Ascending aorta (tissue), 2 donors: ENCODE results near the gene AEN. TPM values are rescaled to one million over a fixed set of nuclear protein-coding genes. Genes with fewer than 3 reads are reported as not detected.

Source experiments
- DNase-seq, 2 donors: peaks; one replicate each; pipeline ENCODE4 v3.0.0-alpha.2; 2019; ENCODE audit warnings: low spot score in 2 of 2
- H3K27ac ChIP-seq, 2 donors: fragments of 200-600 bp; sonication (generic); one replicate each; pipeline ENCODE4 v1.5.1; 2016 to 2017; ENCODE audit warnings: mild to moderate bottlenecking in 1 of 2
- H3K27me3 ChIP-seq: fragments of 200-600 bp; sonication (generic); one replicate; pipeline ENCODE4 v1.5.1; 2017
- H3K36me3 ChIP-seq, 2 donors: fragments of 200-600 bp; sonication (generic); one replicate each; pipeline ENCODE4 v1.5.1; 2016
- H3K4me1 ChIP-seq, 2 donors: fragments of 200-600 bp; sonication (generic); one replicate each; pipeline ENCODE4 v1.5.1; 2016 to 2017; ENCODE audit warnings: mild to moderate bottlenecking in 1 of 2
- H3K4me3 ChIP-seq, 2 donors: fragments of 200-600 bp; sonication (generic); one replicate each; pipeline ENCODE4 v1.5.1; 2016 to 2017; ENCODE audit warnings: mild to moderate bottlenecking in 1 of 2
- H3K9me3 ChIP-seq, 2 donors: fragments of 200-600 bp; sonication (generic); one replicate each; pipeline ENCODE4 v1.5.1; 2016
- intact Hi-C: fragments of 100-400 bp; cut with DNase I; formaldehyde crosslinking; loops from one replicate; pipeline ENCODE4 v1.15.1; 2023
- total RNA-seq: library from RNA; depleted of rRNA; stranded (reverse); fragments of >200 nt; gene quantifications from one replicate; pipeline ENCODE4 v1.1.0, GENCODE V29; 2016
- TF ChIP-seq, protein P1 (sequence below), 3 experiments: fragments of 200-600 bp in 2 of 3; fragments of 450-650 bp in 1 of 3; sonication (generic) in 2 of 3; IDR thresholded peaks; one replicate each; pipeline ENCODE4 v1.5.1; 2016 to 2019; ENCODE audit warnings: antibody characterized with exemption in 3 of 3, mild to moderate bottlenecking in 1 of 3, moderate library complexity in 1 of 3

AEN gene
- total RNA-seq, 1 donor from 2014 or later, result 13.5 TPM

DNA sequence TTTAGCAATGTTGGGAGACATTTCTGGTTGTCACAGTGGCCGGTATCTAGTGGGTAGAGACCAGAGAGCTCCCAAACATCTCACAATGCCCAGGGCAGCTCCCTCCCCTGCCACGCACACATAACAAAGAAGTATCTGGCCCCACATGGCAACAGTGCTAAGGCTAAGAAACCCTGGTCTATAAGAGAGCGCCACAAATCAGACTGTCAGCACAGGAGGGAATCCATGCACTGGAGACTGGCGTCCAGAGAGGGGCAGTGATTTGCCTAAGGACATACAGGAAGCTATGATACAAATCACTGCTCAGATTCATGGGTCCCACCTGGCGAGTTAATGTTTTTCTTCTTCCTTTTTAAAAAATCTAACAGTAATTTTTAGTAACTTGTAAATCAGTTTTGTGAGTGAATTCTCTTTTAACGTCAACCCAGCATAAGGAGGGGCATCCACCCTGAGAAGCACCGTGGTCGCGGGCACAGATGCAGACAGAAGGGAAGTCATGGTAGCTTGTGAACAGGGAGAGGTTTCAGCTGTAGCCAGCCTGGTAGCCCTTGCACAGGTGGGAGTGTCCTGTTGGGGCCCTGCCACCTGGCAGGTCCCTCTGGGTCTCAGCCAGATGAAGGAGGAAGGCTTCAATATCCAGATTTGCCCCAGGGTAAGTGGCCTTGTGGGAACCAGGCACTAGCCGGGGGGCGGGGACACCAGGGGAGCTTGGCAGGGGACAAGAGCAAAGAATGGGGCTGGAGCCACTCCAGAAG lies 26.4 kb downstream of the AEN start:
- Histone ChIP-seq H3K36me3 (no peaks in the 10 kb centered on the region), H3K4me1 (no peaks in the 10 kb centered on the region), H3K27ac (no peak overlapping the region), H3K4me3 (no peak overlapping the region), H3K27me3 (no peaks in the 10 kb centered on the region), H3K9me3 (no peaks in the 10 kb centered on the region)
- TF ChIP-seq, protein P1, sequence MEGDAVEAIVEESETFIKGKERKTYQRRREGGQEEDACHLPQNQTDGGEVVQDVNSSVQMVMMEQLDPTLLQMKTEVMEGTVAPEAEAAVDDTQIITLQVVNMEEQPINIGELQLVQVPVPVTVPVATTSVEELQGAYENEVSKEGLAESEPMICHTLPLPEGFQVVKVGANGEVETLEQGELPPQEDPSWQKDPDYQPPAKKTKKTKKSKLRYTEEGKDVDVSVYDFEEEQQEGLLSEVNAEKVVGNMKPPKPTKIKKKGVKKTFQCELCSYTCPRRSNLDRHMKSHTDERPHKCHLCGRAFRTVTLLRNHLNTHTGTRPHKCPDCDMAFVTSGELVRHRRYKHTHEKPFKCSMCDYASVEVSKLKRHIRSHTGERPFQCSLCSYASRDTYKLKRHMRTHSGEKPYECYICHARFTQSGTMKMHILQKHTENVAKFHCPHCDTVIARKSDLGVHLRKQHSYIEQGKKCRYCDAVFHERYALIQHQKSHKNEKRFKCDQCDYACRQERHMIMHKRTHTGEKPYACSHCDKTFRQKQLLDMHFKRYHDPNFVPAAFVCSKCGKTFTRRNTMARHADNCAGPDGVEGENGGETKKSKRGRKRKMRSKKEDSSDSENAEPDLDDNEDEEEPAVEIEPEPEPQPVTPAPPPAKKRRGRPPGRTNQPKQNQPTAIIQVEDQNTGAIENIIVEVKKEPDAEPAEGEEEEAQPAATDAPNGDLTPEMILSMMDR (IDR thresholded peaks at IDR 0.05), result no peak
- intact Hi-C loops, result no loop called here
- peak; percentile 7 to 42 for DNase-seq

DNA sequence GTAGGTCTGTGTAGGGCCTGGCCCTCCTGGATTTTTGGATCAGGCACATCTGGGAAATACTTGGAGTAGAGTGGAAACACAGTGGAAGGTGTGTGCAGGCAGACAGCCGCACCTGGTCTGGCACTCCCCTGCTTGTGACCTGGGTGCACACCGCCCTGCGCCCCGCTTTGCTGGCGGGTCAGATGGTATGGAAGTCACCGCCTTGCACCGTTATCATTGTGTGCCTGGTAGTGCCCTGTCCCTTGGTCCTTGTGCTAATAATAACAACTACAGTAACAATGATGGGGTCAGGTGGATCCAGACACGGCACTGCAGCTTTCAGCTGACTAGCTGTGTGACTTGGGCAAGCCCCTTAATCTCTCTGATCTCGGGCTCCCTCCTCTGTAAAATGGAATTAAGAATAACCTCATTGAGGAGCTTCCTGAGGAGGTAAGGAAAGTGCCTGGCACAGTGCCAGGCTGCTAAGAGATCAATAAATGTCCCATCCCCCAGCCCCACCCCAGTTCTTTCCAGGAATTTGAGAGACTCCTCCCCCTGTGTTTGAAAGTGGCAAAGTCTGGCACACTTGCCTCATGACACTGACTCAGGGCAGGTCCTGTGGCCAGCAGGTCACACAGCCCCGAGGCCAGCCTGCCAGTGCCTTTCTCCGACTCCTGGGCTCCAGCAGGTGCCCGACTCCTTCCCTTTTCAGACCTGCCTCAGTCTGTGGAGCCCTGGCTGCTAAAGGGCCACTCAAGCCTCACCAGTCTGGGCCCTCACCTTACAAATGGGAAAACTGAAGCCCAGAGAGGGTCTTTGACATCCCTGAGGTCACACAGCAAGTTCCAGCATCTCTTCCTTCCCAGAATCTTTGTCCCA lies 27.4 kb downstream of the AEN start:
- intact Hi-C loops, result no loop called here
- H3K36me3 ChIP-seq, result no peaks in the 10 kb centered on the region
- H3K4me1 ChIP-seq, result no peaks in the 10 kb centered on the region
- no peak overlapping the region for H3K4me3 ChIP-seq
- H3K27ac ChIP-seq, result no peak overlapping the region
- peak; percentile 4 to 56 for DNase-seq
- TF ChIP-seq, protein P1 (IDR thresholded peaks at IDR 0.05), result no peak
- H3K27me3 ChIP-seq, result no peaks in the 10 kb centered on the region
- no peaks in the 10 kb centered on the region for H3K9me3 ChIP-seq

DNA sequence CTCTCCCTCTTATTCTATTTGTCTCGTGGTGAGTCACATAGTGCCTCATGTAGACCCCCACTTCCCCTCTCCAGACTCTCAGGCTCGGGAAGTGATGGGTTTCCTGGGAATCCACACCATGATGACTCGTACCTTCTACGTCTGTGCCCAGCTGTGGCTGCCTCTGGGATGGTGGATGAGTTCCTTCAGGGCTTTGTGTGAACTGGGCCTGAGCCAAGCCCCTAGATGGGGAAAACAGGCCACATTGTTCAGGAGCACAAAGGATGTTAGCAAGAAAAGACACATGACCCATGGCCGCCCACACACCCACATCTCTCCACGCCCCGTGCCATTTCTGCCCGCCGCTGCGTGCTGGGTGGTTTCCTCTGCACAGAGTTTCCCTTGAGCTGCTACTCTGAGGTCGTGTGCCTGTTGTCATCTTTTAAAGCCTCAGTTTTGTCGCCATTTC lies 28.2 kb downstream of the AEN start:
- TF ChIP-seq, protein P1 (IDR thresholded peaks at IDR 0.05), result no peak
- no peaks in the 10 kb centered on the region for H3K27me3 ChIP-seq
- H3K4me1 ChIP-seq, result no peaks in the 10 kb centered on the region
- no peaks in the 10 kb centered on the region for H3K36me3 ChIP-seq
- H3K27ac ChIP-seq, result no peak overlapping the region
- H3K4me3 ChIP-seq, result no peak overlapping the region
- peak; percentile 7 to 67 for DNase-seq
- no peaks in the 10 kb centered on the region for H3K9me3 ChIP-seq
- intact Hi-C loops, result no loop called here

DNA sequence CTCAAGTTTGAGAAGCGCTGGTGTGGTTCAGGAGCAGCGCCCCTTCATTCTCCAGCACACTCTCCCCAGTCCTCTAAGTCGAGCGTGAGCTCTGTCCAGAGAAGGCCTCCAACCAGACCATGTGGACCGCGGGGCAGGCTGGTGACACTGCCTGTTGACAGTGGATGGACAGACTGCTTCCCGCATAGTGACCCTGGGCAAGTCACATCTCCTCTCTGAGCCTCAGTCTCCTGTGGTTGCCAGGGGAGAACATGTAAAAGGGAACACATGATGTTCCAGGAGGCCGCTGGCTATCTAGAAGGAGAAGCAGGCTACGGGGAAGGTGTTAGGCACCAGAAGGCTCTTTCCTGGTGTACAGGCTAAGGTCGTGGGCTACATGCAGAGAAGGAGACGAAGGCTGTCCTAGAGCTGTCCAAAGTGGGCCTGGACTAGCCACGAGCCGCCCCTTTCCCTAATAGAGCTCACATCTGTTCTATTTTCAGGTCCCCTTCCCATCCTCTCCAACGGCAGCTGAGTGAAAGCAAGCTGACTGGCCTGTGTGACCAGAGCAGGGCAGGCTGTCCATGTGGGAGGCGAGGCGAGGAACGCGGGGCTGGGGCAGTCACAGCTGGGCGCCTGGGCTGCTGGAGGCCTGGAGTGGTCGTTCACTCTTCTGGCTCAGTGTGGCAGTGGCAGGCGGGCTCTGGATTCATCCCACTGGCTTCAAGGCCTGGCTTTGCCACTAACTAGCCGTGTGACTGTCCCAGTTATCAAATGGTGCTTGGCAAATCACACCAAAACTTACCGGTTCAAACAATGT lies 28.8 kb downstream of the AEN start:
- DNase-seq, result peak; percentile 3 to 59
- Histone ChIP-seq H3K9me3 (no peaks in the 10 kb centered on the region), H3K4me1 (no peaks in the 10 kb centered on the region), H3K36me3 (no peaks in the 10 kb centered on the region), H3K4me3 (no peak overlapping the region), H3K27me3 (no peaks in the 10 kb centered on the region), H3K27ac (no peak overlapping the region)
- TF ChIP-seq, protein P1 (IDR thresholded peaks at IDR 0.05), result no peak
- intact Hi-C loops, result loop anchor here (10.0 kb wide), 2 partner anchors 365 to 525 kb away; no protein-coding TSS in a partner anchor

DNA sequence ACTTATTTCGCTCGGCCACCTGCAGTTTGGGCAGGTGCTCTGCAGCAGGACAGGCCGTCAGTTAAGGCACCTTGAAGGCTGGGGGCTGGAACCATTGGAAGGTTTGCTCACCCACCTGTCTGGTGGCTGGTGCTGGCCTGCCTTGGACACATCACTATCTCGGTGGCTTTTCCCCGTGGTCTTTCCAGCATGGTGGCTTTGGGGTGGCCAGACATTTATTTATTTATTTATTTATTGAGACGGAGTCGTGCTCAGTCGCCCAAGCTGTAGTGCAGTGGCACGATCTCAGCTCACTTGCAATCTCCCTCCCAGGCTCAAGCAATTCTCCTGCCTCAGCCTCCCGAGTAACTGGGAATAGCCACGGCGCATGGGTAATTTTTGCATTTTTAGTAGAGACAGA lies 29.4 kb downstream of the AEN start:
- intact Hi-C loops, result loop anchor here (10.0 kb wide), 2 partner anchors 364 to 524 kb away; no protein-coding TSS in a partner anchor
- Histone ChIP-seq H3K9me3 (no peaks in the 10 kb centered on the region), H3K4me1 (no peaks in the 10 kb centered on the region)

More for the DNA sequence above, 29.4 kb downstream of the AEN start:
- peak in 1 of 2 donors; percentile 3 for DNase-seq
- no peak overlapping the region for H3K4me3 ChIP-seq
- no peaks in the 10 kb centered on the region for H3K36me3 ChIP-seq
- TF ChIP-seq, protein P1 (IDR thresholded peaks at IDR 0.05), result no peak
- H3K27ac ChIP-seq, result no peak overlapping the region
- H3K27me3 ChIP-seq, result no peaks in the 10 kb centered on the region
